Thoracic aorta (tissue), 2 donors: Measurements from ENCODE around the gene SELENOS. TPM values are rescaled to one million over a fixed set of nuclear protein-coding genes. Genes with fewer than 3 reads are reported as not detected.

Experiments
- ATAC-seq: fragments of 150-250 bp; one replicate; pipeline ENCODE4 v1.8.0; 2017; ENCODE audit warnings: low read depth; ENCODE audit not compliant: insufficient number of reproducible peaks, low FRiP score
- DNase-seq: peaks from one replicate; pipeline ENCODE4 v3.0.0-alpha.2; 2020; ENCODE audit warnings: low spot score
- H3K27ac ChIP-seq, 2 donors: fragments of 200-600 bp; sonication (generic); 1 replicate in 1 of 2; 2 replicates in 1 of 2; pipeline ENCODE4 v1.5.1; 2016; ENCODE audit warnings: mild to moderate bottlenecking in 2 of 2, moderate library complexity in 2 of 2
- H3K27me3 ChIP-seq: fragments of 200-600 bp; sonication (generic); replicated peaks from 2 replicates; pipeline ENCODE4 v1.6.0; 2016; ENCODE audit warnings: mild to moderate bottlenecking; ENCODE audit not compliant: insufficient read depth
- H3K36me3 ChIP-seq: fragments of 200-600 bp; sonication (generic); one replicate; pipeline ENCODE4 v1.5.1; 2016
- H3K4me1 ChIP-seq, 2 donors: fragments of 200-600 bp; sonication (generic); 1 replicate in 1 of 2; 2 replicates in 1 of 2; pipeline versions ENCODE4 v1.5.1 to v1.6.0; 2016; ENCODE audit warnings: low read depth in 2 of 2, mild to moderate bottlenecking in 1 of 2; ENCODE audit not compliant: control insufficient read depth in 1 of 2
- H3K4me3 ChIP-seq: fragments of 200-600 bp; sonication (generic); 2 replicates; pipeline ENCODE4 v1.5.1; 2016; ENCODE audit warnings: mild to moderate bottlenecking
- H3K9me3 ChIP-seq: fragments of 200-600 bp; sonication (generic); 2 replicates; pipeline ENCODE4 v1.5.1; 2016
- CTCF ChIP-seq: fragments of 200-600 bp; sonication (generic); IDR thresholded peaks from one replicate; pipeline ENCODE4 v1.5.1; 2019; ENCODE audit warnings: antibody characterized with exemption
- total RNA-seq, 2 donors: library from RNA; depleted of rRNA; stranded (reverse); fragments of >200 nt; gene quantifications; one replicate each; pipeline versions ENCODE4 v1.1.0 to v1.2.3, GENCODE V29; 2016

SELENOS gene
- total RNA-seq, 2 donors from 2014 or later, result 84.6 to 92.6 TPM

- H3K27ac ChIP-seq, result peak overlapping the region in 1 of 2 donors; percentile 89
These were observed 11.3 kb downstream of the SELENOS start for GRCh38 chr15:101266034-101266433.

GRCh38 chr15:101264911-101265641 lies 12.2 kb downstream of the SELENOS start:
- DNase-seq (no peak), ATAC-seq (no peak)
- no peak for TF ChIP-seq CTCF
- H3K9me3 ChIP-seq, result no peaks in the 10 kb centered on the region
- H3K4me3 ChIP-seq, result no peak overlapping the region
- no peaks in the 10 kb centered on the region for H3K27me3 ChIP-seq
- H3K27ac ChIP-seq, result peak overlapping the region in 1 of 2 donors; percentile 89
- peaks cover 12 to 36% of the 10 kb centered on the region in 2 donors for H3K4me1 ChIP-seq
- H3K36me3 ChIP-seq, result no peaks in the 10 kb centered on the region

More at GRCh38 chr15:101266034-101266433, 11.3 kb downstream of the SELENOS start:
- TF ChIP-seq CTCF, result no peak
- Histone ChIP-seq H3K4me3 (no peak overlapping the region), H3K9me3 (no peaks in the 10 kb centered on the region), H3K27me3 (no peaks in the 10 kb centered on the region), H3K4me1 (peaks cover 12 to 36% of the 10 kb centered on the region in 2 donors), H3K36me3 (peaks cover 6% of the 10 kb centered on the region)
- no peak for ATAC-seq
- DNase-seq, result no peak

GRCh38 chr15:101264011-101264410 lies 13.3 kb downstream of the SELENOS start:
- DNase-seq (no peak), ATAC-seq (no peak)
- no peak overlapping the region for H3K27ac ChIP-seq
- no peak overlapping the region for H3K4me3 ChIP-seq
- peaks cover 12 to 36% of the 10 kb centered on the region in 2 donors for H3K4me1 ChIP-seq
- no peak for TF ChIP-seq CTCF
- no peaks in the 10 kb centered on the region for H3K27me3 ChIP-seq
- no peaks in the 10 kb centered on the region for H3K9me3 ChIP-seq
- no peaks in the 10 kb centered on the region for H3K36me3 ChIP-seq

- DNase-seq, result no peak
- Histone ChIP-seq H3K27ac (no peak overlapping the region), H3K36me3 (no peaks in the 10 kb centered on the region), H3K9me3 (no peaks in the 10 kb centered on the region), H3K4me1 (peaks cover 9 to 29% of the 10 kb centered on the region in 2 donors), H3K4me3 (no peak overlapping the region), H3K27me3 (no peaks in the 10 kb centered on the region)
- no peak for ATAC-seq
- no peak for TF ChIP-seq CTCF
These were observed 14.7 kb downstream of the SELENOS start for GRCh38 chr15:101262551-101262950.

- H3K4me1 ChIP-seq, result peaks cover 0 to under 1% of the 10 kb centered on the region in 2 donors
- H3K27me3 ChIP-seq, result no peaks in the 10 kb centered on the region
- no peaks in the 10 kb centered on the region for H3K36me3 ChIP-seq
- no peak overlapping the region for H3K4me3 ChIP-seq
- no peaks in the 10 kb centered on the region for H3K9me3 ChIP-seq
- TF ChIP-seq CTCF, result peak; percentile 79
- DNase-seq (no peak), ATAC-seq (no peak)
- H3K27ac ChIP-seq, result no peak overlapping the region
These were observed 18.8 kb downstream of the SELENOS start for GRCh38 chr15:101258238-101259144.
